ENCODE data around the gene STK26. TPM values are rescaled to one million over a fixed set of nuclear protein-coding genes. Genes with fewer than 3 reads are reported as not detected.

STK26 gene
- total and polyA plus RNA-seq, 8 donors: 1.6 to 4.5 (median 2.4) TPM

DNA sequence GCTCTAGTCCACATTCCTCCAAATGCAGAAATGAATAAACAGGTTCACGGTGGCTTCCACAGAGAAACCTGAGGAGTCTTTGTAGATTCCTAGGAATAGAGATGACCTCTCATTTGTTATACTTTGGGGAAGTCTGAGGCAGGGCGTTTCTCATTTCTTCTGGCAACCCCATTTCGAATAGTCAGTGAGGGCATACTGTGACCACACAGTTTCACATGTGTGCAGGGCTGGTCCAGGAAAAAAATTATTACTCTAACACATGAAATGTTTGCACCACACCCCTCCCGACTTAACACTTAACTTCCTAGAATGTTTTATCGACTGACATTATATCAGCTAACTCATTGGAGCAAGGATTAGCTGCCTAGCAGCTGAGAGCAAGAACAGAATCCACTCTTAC is 92.7 kb downstream of the STK26 start:
- DNase-seq (no peak), ATAC-seq (no peak), FAIRE-seq (no peak)
- H3K36me3 ChIP-seq: no peaks in the 10 kb centered on the region
- no peaks in the 10 kb centered on the region for H3K4me1 ChIP-seq
- H3K4me3 ChIP-seq: no peak overlapping the region
- H3K27me3 ChIP-seq: peaks cover 0 to 7% (median 0%) of the 10 kb centered on the region in 4 donors
- H3K9me3 ChIP-seq: no peaks in the 10 kb centered on the region
- intact Hi-C loops (cut with DNase I): no loop called here
- WGBS, 2 donors: 60 to 70% methylated on average over 5 of the region's 5 CpGs
- H3K27ac ChIP-seq: no peak overlapping the region
- TF ChIP-seq, protein P1, sequence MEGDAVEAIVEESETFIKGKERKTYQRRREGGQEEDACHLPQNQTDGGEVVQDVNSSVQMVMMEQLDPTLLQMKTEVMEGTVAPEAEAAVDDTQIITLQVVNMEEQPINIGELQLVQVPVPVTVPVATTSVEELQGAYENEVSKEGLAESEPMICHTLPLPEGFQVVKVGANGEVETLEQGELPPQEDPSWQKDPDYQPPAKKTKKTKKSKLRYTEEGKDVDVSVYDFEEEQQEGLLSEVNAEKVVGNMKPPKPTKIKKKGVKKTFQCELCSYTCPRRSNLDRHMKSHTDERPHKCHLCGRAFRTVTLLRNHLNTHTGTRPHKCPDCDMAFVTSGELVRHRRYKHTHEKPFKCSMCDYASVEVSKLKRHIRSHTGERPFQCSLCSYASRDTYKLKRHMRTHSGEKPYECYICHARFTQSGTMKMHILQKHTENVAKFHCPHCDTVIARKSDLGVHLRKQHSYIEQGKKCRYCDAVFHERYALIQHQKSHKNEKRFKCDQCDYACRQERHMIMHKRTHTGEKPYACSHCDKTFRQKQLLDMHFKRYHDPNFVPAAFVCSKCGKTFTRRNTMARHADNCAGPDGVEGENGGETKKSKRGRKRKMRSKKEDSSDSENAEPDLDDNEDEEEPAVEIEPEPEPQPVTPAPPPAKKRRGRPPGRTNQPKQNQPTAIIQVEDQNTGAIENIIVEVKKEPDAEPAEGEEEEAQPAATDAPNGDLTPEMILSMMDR (IDR thresholded peaks at IDR 0.05): no peak

DNA sequence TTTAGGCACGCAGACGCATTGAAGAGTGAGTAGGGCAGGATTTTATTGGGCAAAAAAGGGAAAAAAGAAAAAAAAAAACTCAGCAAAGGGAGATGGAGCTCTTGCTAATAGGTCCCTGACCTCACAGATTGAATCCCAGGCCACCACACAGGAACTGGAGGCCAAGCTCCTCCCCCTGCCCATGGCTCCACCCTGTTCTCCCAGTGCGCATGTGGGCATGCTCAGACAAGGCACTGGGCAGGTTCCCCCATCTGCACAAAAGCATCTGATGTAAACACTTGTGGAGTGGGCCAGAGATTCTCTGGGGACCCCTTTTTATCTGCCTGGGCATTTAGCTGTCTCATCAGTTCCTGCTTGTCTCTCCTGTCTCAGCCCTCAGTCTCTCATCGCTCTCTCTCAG is 95.3 kb downstream of the STK26 start:
- no peak for FAIRE-seq
- H3K27ac ChIP-seq: no peak overlapping the region

DNA sequence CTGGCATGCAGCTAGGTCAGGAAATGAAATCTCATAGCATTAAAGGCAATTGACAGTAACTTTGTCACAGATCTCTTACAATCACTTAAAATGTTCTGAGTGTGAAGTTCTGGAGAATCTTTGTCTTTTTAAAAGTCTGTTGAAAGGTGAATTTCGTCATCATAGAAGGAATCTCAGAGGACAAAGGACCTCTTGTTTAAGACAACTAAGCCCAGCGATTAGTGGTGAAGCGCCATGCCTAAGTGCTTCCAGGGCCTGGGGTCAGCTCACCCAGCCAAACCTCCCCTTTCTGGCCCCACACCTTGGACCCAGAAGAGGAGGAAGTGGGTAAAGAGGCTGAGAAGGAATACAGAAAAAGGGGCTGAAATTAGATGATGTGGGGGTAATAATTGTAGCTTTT is 96.2 kb downstream of the STK26 start:
- Histone ChIP-seq H3K4me1 (no peaks in the 10 kb centered on the region), H3K9me3 (no peaks in the 10 kb centered on the region), H3K27ac (no peak overlapping the region), H3K27me3 (peaks cover 0 to 11% (median 0%) of the 10 kb centered on the region in 4 donors), H3K36me3 (no peaks in the 10 kb centered on the region), H3K4me3 (no peak overlapping the region)
- ATAC-seq: no peak
- FAIRE-seq: no peak
- TF ChIP-seq, protein P1 (IDR thresholded peaks at IDR 0.05): no peak
- intact Hi-C loops (cut with DNase I): no loop called here
- DNase-seq: no peak
- WGBS, 2 donors: 62 to 63% methylated on average over 3 of the region's 3 CpGs

More for the DNA sequence above, 95.3 kb downstream of the STK26 start:
- no peaks in the 10 kb centered on the region for H3K9me3 ChIP-seq
- 92 to 98% methylated on average over 4 of the region's 4 CpGs for WGBS, 2 donors
- H3K4me3 ChIP-seq: no peak overlapping the region
- TF ChIP-seq, protein P1 (IDR thresholded peaks at IDR 0.05): no peak
- ATAC-seq (no peak), DNase-seq (no peak)
- intact Hi-C loops (cut with DNase I): no loop called here
- H3K27me3 ChIP-seq: peaks cover 0 to 11% (median 0%) of the 10 kb centered on the region in 4 donors
- H3K4me1 ChIP-seq: no peaks in the 10 kb centered on the region
- H3K36me3 ChIP-seq: no peaks in the 10 kb centered on the region

DNA sequence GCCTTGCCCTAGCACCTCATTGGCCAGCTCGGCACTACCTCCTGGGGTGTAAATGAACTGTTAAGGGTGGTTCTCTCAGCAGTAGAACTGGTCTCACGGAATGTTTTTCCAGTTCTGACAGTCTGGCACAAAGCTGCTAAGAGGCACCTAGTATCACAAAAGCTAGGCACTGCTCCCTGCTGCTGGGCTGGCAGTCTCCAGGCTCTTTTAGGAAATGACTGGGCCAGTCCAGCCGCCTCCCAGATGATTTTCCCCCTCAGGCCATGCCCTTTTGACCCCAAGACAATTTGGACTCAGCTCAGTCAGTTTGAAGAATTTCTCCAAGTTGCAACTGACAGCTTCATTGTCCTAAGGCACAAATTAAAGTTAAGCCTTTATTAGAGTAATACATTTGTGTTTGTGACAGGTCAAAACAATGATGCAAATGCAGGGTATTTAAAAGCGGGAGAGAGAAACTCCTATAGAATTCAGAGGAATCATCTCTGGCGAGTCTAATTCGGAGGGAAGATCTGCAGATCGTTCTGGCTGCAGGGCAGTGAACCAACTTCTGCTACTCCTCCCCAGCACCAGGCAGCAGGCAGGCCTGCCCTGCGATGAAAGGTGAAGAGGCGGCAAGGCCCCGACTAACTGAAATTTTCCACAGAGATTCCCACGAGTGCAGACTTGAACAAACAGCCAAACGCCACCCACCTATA is 96.9 kb downstream of the STK26 start:
- FAIRE-seq: no peak
- Histone ChIP-seq H3K27me3 (peaks cover 0 to 13% (median 0%) of the 10 kb centered on the region in 4 donors), H3K36me3 (no peaks in the 10 kb centered on the region), H3K4me1 (no peaks in the 10 kb centered on the region), H3K9me3 (no peaks in the 10 kb centered on the region), H3K27ac (no peak overlapping the region), H3K4me3 (no peak overlapping the region)
- WGBS, 2 donors: 65 to 83% methylated on average over 12 of the region's 12 CpGs
- intact Hi-C loops (cut with DNase I): no loop called here
- DNase-seq: no peak
- no peak for ATAC-seq
- TF ChIP-seq, protein P1 (IDR thresholded peaks at IDR 0.05): no peak

DNA sequence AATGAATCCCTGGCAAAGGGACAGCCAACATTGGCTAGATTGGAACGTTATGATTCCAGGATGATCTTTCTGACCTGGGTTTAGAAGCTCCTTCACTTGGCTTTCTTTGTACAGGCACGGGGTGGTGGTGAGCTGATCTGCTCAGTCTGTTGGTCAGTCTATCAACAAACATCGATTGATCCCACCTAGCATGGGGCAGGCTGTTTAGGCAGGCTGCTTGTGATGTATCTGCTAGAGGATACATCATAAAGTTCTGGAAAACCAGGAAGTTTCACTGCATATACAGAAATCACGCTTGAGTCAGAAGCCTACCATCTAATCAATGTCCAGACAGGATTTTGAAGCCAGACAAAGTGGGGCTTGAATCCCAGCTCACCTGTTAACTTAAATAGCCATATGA is 97.8 kb downstream of the STK26 start:
- no peaks in the 10 kb centered on the region for H3K36me3 ChIP-seq
- intact Hi-C loops (cut with DNase I): no loop called here
- TF ChIP-seq, protein P1 (IDR thresholded peaks at IDR 0.05): no peak
- H3K27ac ChIP-seq: no peak overlapping the region
- H3K9me3 ChIP-seq: no peaks in the 10 kb centered on the region
- no peak for FAIRE-seq
- ATAC-seq: no peak
- no peaks in the 10 kb centered on the region for H3K4me1 ChIP-seq
- peaks cover 0 to 16% (median 0%) of the 10 kb centered on the region in 4 donors for H3K27me3 ChIP-seq
- DNase-seq: no peak
- H3K4me3 ChIP-seq: no peak overlapping the region
- 53 to 84% methylated on average over 4 of the region's 4 CpGs for WGBS, 2 donors
